IPS-20b (cell line): ENCODE measurements around the gene RAB11A.
"Not testable (repeated sequence)": the region's sequence is repeated elsewhere in the genome, so short reads cannot be mapped to it uniquely, and the experiment has no call there.

Experiments
- H3K27ac ChIP-seq: one replicate; pipeline ENCODE4 v1.5.1; 2013; ENCODE audit warnings: low read length
- H3K27me3 ChIP-seq: 2 replicates; pipeline ENCODE4 v1.6.1; 2013; ENCODE audit warnings: mild to moderate bottlenecking, low read length, inconsistent platforms; ENCODE audit not compliant: insufficient read depth
- H3K36me3 ChIP-seq: 2 replicates; pipeline ENCODE4 v1.6.1; 2013; ENCODE audit warnings: low read depth, mild to moderate bottlenecking, inconsistent platforms, low read length, moderate library complexity; ENCODE audit not compliant: insufficient read depth
- H3K4me1 ChIP-seq: 2 replicates; pipeline ENCODE4 v1.6.1; 2013; ENCODE audit warnings: mild to moderate bottlenecking, control low read depth, inconsistent platforms, low read length, moderate library complexity; ENCODE audit not compliant: insufficient read depth
- H3K4me3 ChIP-seq: 2 replicates; pipeline ENCODE4 v1.5.1; 2013; ENCODE audit warnings: mild to moderate bottlenecking, low read length, inconsistent platforms
- H3K9ac ChIP-seq: 2 replicates; pipeline ENCODE4 v1.6.1; 2013; ENCODE audit warnings: low read depth, mild to moderate bottlenecking, inconsistent platforms, low read length, moderate library complexity
- H3K9me3 ChIP-seq: 2 replicates; pipeline ENCODE4 v1.6.1; 2013; ENCODE audit warnings: mild to moderate bottlenecking, low read depth, low read length, inconsistent platforms; ENCODE audit not compliant: insufficient read depth

The RAB11A gene

GRCh38 chr15:65872596-65872995 is 3.3 kb downstream of the RAB11A start:
- not testable (repeated sequence) for H3K4me3 ChIP-seq, H3K4me1 ChIP-seq, H3K9me3 ChIP-seq, H3K27ac ChIP-seq, H3K27me3 ChIP-seq, H3K9ac ChIP-seq
- peaks cover 30% of the 10 kb centered on the region for H3K36me3 ChIP-seq

- peaks cover 37% of the 10 kb centered on the region for H3K36me3 ChIP-seq
- H3K4me1 ChIP-seq = no peaks in the 10 kb centered on the region; the same call in 1 of the 2 replicates
- H3K27ac ChIP-seq = no peak overlapping the region
- no peaks in the 10 kb centered on the region for H3K27me3 ChIP-seq
- H3K9me3 ChIP-seq = no peaks in the 10 kb centered on the region
- no peak overlapping the region for H3K4me3 ChIP-seq
- H3K9ac ChIP-seq = no peak overlapping the region
Observed at GRCh38 chr15:65873256-65873655, 4.0 kb downstream of the RAB11A start.

- Histone ChIP-seq H3K27me3 (no peaks in the 10 kb centered on the region), H3K9ac (no peak overlapping the region), H3K4me3 (no peak overlapping the region), H3K9me3 (no peaks in the 10 kb centered on the region), H3K36me3 (peaks cover 59% of the 10 kb centered on the region), H3K4me1 (no peaks in the 10 kb centered on the region; the same call in 1 of the 2 replicates), H3K27ac (no peak overlapping the region)
Observed at GRCh38 chr15:65875458-65875857, 6.2 kb downstream of the RAB11A start.

- H3K27me3 ChIP-seq = no peaks in the 10 kb centered on the region
- H3K4me3 ChIP-seq = no peak overlapping the region
- H3K9me3 ChIP-seq = no peaks in the 10 kb centered on the region
- H3K27ac ChIP-seq = no peak overlapping the region
- H3K9ac ChIP-seq = no peak overlapping the region
- peaks cover 82% of the 10 kb centered on the region for H3K36me3 ChIP-seq
- H3K4me1 ChIP-seq = no peaks in the 10 kb centered on the region
Observed at GRCh38 chr15:65877749-65878148, 8.5 kb downstream of the RAB11A start.

GRCh38 chr15:65881766-65882434 is 12.6 kb downstream of the RAB11A start:
- H3K9me3 ChIP-seq = no peaks in the 10 kb centered on the region
- H3K9ac ChIP-seq = no peak overlapping the region
- no peaks in the 10 kb centered on the region for H3K27me3 ChIP-seq
- H3K4me1 ChIP-seq = peaks cover 10% of the 10 kb centered on the region; the same call in 1 of the 2 replicates
- peaks cover 90% of the 10 kb centered on the region for H3K36me3 ChIP-seq
- H3K4me3 ChIP-seq = no peak overlapping the region
- H3K27ac ChIP-seq = no peak overlapping the region

- Histone ChIP-seq H3K4me3 (no peak overlapping the region), H3K9ac (no peak overlapping the region), H3K27me3 (no peaks in the 10 kb centered on the region), H3K27ac (no peak overlapping the region), H3K9me3 (no peaks in the 10 kb centered on the region), H3K36me3 (peaks cover 89% of the 10 kb centered on the region), H3K4me1 (peaks cover 10% of the 10 kb centered on the region; the same call in 1 of the 2 replicates)
Observed at GRCh38 chr15:65883571-65883970, 14.3 kb downstream of the RAB11A start.

GRCh38 chr15:65884511-65884910 is 15.2 kb downstream of the RAB11A start:
- H3K9ac ChIP-seq = no peak overlapping the region
- no peaks in the 10 kb centered on the region for H3K9me3 ChIP-seq
- no peak overlapping the region for H3K4me3 ChIP-seq
- H3K36me3 ChIP-seq = peaks cover 89% of the 10 kb centered on the region
- peaks cover 10% of the 10 kb centered on the region; the same call in 1 of the 2 replicates for H3K4me1 ChIP-seq
- no peaks in the 10 kb centered on the region for H3K27me3 ChIP-seq
- no peak overlapping the region for H3K27ac ChIP-seq

GRCh38 chr15:65885668-65886218 is 16.5 kb downstream of the RAB11A start:
- Histone ChIP-seq H3K4me3 (no peak overlapping the region), H3K9ac (no peak overlapping the region), H3K36me3 (peaks cover 84% of the 10 kb centered on the region), H3K9me3 (no peaks in the 10 kb centered on the region), H3K27me3 (no peaks in the 10 kb centered on the region), H3K27ac (no peak overlapping the region), H3K4me1 (peaks cover 13% of the 10 kb centered on the region; the same call in 1 of the 2 replicates)

GRCh38 chr15:65887565-65887964 is 18.3 kb downstream of the RAB11A start:
- Histone ChIP-seq H3K9ac (no peak overlapping the region), H3K9me3 (no peaks in the 10 kb centered on the region), H3K4me3 (no peak overlapping the region), H3K27ac (no peak overlapping the region), H3K27me3 (no peaks in the 10 kb centered on the region), H3K4me1 (peaks cover 14% of the 10 kb centered on the region; the same call in 1 of the 2 replicates), H3K36me3 (peaks cover 70% of the 10 kb centered on the region)

GRCh38 chr15:65888981-65889380 is 19.7 kb downstream of the RAB11A start:
- H3K36me3 ChIP-seq = peaks cover 72% of the 10 kb centered on the region
- no peaks in the 10 kb centered on the region for H3K27me3 ChIP-seq
- H3K4me3 ChIP-seq = no peak overlapping the region
- H3K27ac ChIP-seq = no peak overlapping the region
- H3K9ac ChIP-seq = no peak overlapping the region
- H3K4me1 ChIP-seq = peaks cover 7% of the 10 kb centered on the region; the same call in 1 of the 2 replicates
- H3K9me3 ChIP-seq = no peaks in the 10 kb centered on the region

- Histone ChIP-seq H3K9ac (no peak overlapping the region), H3K4me3 (no peak overlapping the region), H3K36me3 (peaks cover 52% of the 10 kb centered on the region), H3K27ac (no peak overlapping the region), H3K9me3 (no peaks in the 10 kb centered on the region), H3K27me3 (no peaks in the 10 kb centered on the region), H3K4me1 (0 out of 2 replicates have a peak, but pooled peaks cover 4% of the 10 kb centered on the region)
Observed at GRCh38 chr15:65893060-65893459, 23.8 kb downstream of the RAB11A start.

- H3K36me3 ChIP-seq = peaks cover 58% of the 10 kb centered on the region
- no peak overlapping the region for H3K27ac ChIP-seq
- no peak overlapping the region for H3K9ac ChIP-seq
- no peaks in the 10 kb centered on the region for H3K9me3 ChIP-seq
- H3K4me3 ChIP-seq = no peak overlapping the region
- no peaks in the 10 kb centered on the region for H3K27me3 ChIP-seq
- no peaks in the 10 kb centered on the region for H3K4me1 ChIP-seq
Observed at GRCh38 chr15:65896236-65896635, 26.9 kb downstream of the RAB11A start.
